HUES6 (cell line): ENCODE measurements around the gene DAB2IP.

Source experiments
- H3K27ac ChIP-seq: 2 replicates; pipeline ENCODE4 v1.7.0; 2013; ENCODE audit warnings: low read depth, mild to moderate bottlenecking, low read length, inconsistent platforms
- H3K27me3 ChIP-seq: 2 replicates; pipeline ENCODE4 v1.6.1; 2013; ENCODE audit warnings: low read length; ENCODE audit not compliant: control insufficient read depth, insufficient read depth
- H3K36me3 ChIP-seq: 2 replicates; pipeline ENCODE4 v1.6.1; 2013; ENCODE audit warnings: low read length; ENCODE audit not compliant: control insufficient read depth, insufficient read depth
- H3K4me1 ChIP-seq: 2 replicates; pipeline ENCODE4 v1.6.1; 2013; ENCODE audit warnings: low read length; ENCODE audit not compliant: control insufficient read depth, insufficient read depth
- H3K4me3 ChIP-seq: 2 replicates; pipeline ENCODE4 v1.5.1; 2013; ENCODE audit warnings: low read depth, low read length
- H3K9ac ChIP-seq: one replicate; pipeline ENCODE4 v1.6.1; 2013; ENCODE audit warnings: mild to moderate bottlenecking, low read length
- H3K9me3 ChIP-seq: 2 replicates; pipeline ENCODE4 v1.6.1; 2013; ENCODE audit warnings: low read depth, low read length; ENCODE audit not compliant: control insufficient read depth, insufficient read depth

DAB2IP gene

DNA sequence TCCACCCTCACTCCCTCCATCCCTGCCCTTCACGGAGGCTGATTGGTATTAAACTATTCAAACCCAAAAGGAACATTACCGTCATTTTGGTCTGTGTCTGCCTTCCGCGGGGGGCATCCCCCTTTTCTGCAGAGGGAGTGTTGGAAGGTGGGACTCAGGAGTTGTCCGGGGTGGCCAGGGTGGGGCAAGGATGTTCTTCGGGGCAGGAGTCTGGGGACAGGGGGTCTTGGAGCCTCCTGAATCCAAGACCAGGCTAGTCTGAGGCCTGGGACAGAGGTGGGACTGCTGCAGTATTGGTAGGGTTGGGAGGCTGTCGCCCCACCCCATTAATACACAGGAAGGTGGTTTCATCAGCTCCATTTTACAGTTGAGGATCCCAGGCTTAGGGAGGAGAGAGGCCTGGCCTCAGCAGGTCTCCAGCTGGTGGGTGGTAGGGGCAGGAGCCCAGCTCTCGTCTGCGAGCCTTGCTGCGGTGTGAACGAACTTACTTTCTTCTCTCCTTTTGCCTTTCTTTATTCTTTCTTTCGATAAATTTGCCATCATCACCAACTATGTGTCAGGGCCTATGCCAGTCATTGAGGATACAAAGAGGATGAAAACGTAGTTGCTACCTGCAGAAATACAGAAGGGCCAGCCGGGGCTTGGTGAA is 33.8 kb downstream of the DAB2IP start:
- H3K27ac ChIP-seq: no peak overlapping the region
- H3K4me1 ChIP-seq: peaks cover 14% of the 10 kb centered on the region
- no peak overlapping the region for H3K9ac ChIP-seq
- H3K4me3 ChIP-seq: no peak overlapping the region
- peaks cover 11% of the 10 kb centered on the region; the same call in 1 of the 2 replicates for H3K36me3 ChIP-seq
- no peaks in the 10 kb centered on the region for H3K27me3 ChIP-seq
- H3K9me3 ChIP-seq: no peaks in the 10 kb centered on the region

DNA sequence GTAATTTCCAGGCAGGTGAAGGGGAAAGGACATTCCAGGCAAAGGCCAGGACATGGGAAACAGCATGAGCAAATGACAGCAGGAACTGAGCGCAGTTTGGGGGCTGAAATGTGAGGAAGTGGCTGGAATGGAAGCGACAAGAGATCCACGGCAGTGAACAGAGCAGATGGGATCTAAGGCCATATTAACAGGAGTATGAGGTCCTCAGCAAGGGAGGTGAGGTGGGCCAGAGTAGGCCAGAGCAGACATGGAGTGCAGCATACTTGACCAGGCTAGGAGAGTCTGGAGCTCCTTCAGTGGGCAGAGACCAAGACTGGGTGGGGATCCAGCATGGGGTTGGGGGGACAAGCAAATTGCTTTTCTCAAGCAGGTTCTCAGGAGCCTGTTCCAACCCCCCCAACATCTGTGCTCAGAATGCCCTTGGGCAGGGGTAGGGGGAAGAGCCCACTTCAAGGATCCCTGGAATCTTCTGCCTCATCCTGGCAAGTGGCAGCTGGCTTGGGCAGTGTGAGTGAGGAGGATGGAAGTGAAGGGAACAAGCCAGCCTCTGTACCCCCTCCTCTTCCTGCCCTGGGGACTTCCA is 34.5 kb downstream of the DAB2IP start:
- Histone ChIP-seq H3K4me3 (no peak overlapping the region), H3K36me3 (peaks cover 11% of the 10 kb centered on the region; the same call in 1 of the 2 replicates), H3K4me1 (peaks cover 20% of the 10 kb centered on the region), H3K27me3 (no peaks in the 10 kb centered on the region), H3K9me3 (no peaks in the 10 kb centered on the region), H3K9ac (no peak overlapping the region), H3K27ac (no peak overlapping the region)

DNA sequence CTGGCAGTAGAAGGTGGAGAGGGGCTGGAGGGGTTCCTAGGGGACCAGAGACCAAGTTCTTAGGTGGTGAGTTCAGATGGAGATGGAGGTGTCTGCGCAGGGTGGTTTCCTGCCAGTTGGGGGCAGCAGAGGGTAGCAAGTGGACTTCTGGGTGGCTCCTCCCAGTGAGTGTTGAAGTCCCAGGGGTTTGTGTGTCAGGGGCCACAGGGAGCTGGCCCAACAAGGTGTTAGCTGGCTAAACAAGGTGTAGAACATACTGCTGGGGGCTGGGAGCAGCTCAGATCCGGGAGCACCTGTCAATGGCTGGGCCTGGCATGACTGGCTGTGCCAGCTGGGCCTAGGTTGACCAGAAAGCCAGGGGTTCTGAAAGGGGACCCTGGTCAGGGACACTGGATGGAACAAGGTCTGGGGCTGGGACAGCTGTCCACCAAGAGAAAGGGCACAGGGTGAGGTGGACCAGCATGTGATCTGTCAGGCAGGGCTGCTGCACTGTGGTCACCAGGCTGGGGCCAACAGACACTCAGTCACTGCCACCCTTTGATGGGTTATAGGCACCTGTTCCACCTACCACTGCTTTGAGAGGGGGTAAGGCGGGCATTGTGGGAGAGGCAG is 35.6 kb downstream of the DAB2IP start:
- H3K4me1 ChIP-seq: peaks cover 31% of the 10 kb centered on the region
- no peaks in the 10 kb centered on the region for H3K9me3 ChIP-seq
- no peak overlapping the region for H3K27ac ChIP-seq
- H3K36me3 ChIP-seq: peaks cover 7% of the 10 kb centered on the region; the same call in 1 of the 2 replicates
- H3K27me3 ChIP-seq: no peaks in the 10 kb centered on the region
- no peak overlapping the region for H3K4me3 ChIP-seq
- H3K9ac ChIP-seq: no peak overlapping the region

DNA sequence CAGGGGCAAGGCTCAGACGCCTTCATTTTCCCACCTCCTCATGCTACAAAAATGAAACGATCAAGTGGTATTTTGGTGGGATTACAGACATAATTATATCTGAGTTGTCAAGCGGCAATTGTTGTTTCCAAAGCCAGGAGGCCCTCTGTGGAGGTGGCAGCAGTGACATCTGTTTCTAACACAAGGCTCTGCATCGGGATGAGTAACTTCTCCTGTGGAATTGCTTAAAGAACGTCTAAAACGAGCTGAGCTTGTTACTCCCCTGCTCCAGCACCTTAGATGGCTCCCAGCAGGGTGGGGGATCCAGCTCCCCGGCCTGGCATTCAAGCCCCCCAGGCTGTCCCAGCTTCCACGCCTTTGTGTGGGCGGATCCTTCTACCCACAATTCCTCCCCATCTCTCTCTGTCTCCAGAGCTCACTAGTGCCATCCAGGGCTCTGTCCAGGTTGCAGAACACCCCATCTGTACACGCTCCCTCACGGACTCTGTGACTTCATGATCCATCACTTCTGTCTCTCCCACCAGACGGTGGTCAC is 36.8 kb downstream of the DAB2IP start:
- H3K27ac ChIP-seq: no peak overlapping the region
- peaks cover 41% of the 10 kb centered on the region for H3K4me1 ChIP-seq
- 0 out of 2 replicates have a peak, but pooled peaks cover under 1% of the 10 kb centered on the region for H3K27me3 ChIP-seq
- no peak overlapping the region for H3K9ac ChIP-seq
- 0 out of 2 replicates have a peak, but pooled peaks cover 3% of the 10 kb centered on the region for H3K36me3 ChIP-seq
- H3K9me3 ChIP-seq: no peaks in the 10 kb centered on the region
- no peak overlapping the region for H3K4me3 ChIP-seq

DNA sequence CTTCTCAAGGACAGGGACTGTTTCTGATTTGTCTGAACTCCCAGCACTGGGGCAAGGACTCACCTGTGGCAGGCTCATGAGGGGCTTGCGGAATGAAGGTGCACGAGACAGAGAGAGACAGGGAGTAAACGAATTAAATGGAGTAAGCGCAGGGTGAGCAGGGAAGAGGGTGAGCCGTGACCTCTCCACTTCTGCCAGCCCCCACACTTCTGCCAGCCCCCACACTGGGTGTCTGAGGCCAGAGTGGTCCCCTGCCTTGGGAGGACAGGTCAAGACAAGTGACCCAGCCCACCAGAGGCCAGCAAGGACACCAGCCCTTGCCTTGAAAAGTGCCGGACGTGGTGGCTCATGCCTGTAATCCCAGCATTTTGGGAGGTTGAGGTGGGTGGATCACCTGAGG is 37.2 kb downstream of the DAB2IP start:
- H3K9ac ChIP-seq: no peak overlapping the region
- peaks cover 41% of the 10 kb centered on the region for H3K4me1 ChIP-seq
- H3K27me3 ChIP-seq: peaks cover 5% of the 10 kb centered on the region
- H3K36me3 ChIP-seq: 0 out of 2 replicates have a peak, but pooled peaks cover 3% of the 10 kb centered on the region
- H3K27ac ChIP-seq: no peak overlapping the region
- no peaks in the 10 kb centered on the region for H3K9me3 ChIP-seq
- H3K4me3 ChIP-seq: no peak overlapping the region

DNA sequence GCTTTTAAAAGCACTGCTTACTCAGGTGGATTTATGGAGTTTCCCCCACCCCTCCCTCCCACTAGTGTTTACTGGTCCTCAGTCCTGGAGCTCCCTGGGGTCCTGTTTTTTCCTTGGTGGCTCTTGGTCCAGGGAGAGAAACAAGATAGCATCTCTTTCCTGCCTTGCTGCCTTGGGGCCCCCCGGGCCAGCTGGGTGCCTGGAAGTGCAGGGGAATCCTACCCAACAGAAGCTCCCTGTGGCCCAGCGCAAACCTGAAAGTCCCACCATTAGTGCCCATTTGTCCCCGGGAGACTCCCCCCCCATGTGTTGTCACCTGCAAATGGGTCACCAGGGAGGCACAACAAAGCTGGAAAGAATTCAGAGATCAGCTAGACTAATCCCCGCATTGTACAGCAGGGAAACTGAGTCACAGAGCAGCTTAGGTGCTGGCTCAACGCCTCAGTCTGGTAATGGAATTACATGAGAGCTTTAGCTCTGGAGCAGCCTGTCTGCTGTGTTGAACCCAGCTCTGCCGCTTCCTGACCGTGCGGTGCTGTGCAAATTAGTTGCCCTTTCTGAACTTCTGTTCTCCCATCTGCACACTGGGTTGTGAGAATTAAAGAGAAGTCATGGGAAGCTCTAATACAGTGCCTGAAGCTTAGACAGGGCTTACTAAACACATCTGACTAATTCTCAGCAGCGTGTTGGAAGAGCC is 38.2 kb downstream of the DAB2IP start:
- Histone ChIP-seq H3K27ac (no peak overlapping the region), H3K4me1 (peaks cover 35% of the 10 kb centered on the region), H3K27me3 (peaks cover 12% of the 10 kb centered on the region), H3K36me3 (0 out of 2 replicates have a peak, but pooled peaks cover 3% of the 10 kb centered on the region), H3K9ac (no peak overlapping the region), H3K4me3 (no peak overlapping the region), H3K9me3 (no peaks in the 10 kb centered on the region)

DNA sequence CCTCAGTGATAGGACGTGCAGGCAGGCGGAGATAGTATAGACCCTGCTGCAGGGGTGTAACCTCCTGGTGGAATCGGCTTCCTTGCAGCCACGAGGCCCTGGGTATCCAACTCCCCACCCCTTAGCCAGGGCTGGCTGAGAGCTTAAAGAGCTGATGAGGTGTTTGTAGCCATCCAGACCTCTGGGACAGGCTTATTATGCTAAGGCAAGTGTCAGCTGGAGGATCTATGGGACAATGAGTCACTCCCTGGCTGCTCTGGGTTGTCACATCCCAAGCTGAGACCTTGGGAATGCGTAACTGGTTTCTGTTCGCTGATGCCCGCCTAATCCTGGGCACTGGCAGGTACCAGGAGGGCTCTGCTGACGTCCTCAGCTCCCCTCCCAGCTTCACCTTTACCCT is 38.9 kb downstream of the DAB2IP start:
- peaks cover 35% of the 10 kb centered on the region for H3K4me1 ChIP-seq
- H3K27me3 ChIP-seq: peaks cover 12% of the 10 kb centered on the region
- no peak overlapping the region for H3K4me3 ChIP-seq
- no peak overlapping the region for H3K27ac ChIP-seq
- H3K9ac ChIP-seq: no peak overlapping the region
- H3K36me3 ChIP-seq: 0 out of 2 replicates have a peak, but pooled peaks cover 3% of the 10 kb centered on the region
- no peaks in the 10 kb centered on the region for H3K9me3 ChIP-seq

DNA sequence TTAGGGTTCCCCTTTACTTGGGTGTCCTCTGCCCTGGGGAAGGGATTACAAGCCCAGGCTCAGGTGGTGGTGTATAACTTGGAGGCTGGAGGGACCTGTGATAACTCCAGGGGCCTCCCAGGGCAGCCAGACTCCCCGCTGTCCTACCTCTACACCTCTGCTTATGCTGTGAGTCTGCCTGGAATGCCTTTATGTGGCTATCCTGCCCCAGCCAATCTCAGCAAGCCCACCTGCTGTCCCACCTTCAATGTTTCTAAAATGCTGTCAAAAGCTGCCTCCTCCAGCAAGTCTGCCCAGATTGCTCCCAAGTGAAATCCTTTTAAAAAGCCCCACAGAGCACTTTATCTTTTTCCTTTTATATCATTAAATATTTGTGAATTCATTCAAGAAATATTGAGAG is 39.3 kb downstream of the DAB2IP start:
- Histone ChIP-seq H3K4me1 (peaks cover 35% of the 10 kb centered on the region), H3K27ac (no peak overlapping the region), H3K4me3 (no peak overlapping the region), H3K9ac (no peak overlapping the region), H3K36me3 (0 out of 2 replicates have a peak, but pooled peaks cover 3% of the 10 kb centered on the region), H3K9me3 (no peaks in the 10 kb centered on the region), H3K27me3 (peaks cover 12% of the 10 kb centered on the region)

DNA sequence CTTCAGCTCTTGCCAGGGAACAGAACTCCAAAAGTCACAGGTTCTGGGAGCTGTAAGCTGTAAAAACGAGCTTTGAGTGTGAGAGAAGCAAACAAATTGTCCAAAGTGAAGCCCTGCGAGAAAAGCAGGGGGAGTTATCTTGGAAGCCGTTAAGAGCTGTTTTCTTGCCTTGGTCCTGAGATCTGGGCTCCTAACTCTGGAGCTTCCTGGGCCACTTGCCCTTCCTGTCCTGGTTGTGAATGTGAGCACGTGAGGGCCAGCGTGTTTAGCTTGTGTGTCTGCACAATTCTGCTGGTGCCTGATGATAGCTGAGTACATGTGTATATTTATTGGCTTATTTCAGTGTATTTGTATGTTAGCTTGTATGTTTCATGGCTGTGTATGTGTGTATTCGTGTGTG is 40.5 kb downstream of the DAB2IP start:
- peaks cover 35% of the 10 kb centered on the region for H3K4me1 ChIP-seq
- H3K36me3 ChIP-seq: 0 out of 2 replicates have a peak, but pooled peaks cover 3% of the 10 kb centered on the region
- H3K9ac ChIP-seq: peak overlapping the region; percentile 14
- no peak overlapping the region; the same call in 1 of the 2 replicates for H3K4me3 ChIP-seq
- no peaks in the 10 kb centered on the region for H3K9me3 ChIP-seq
- H3K27me3 ChIP-seq: peaks cover 19% of the 10 kb centered on the region
- no peak overlapping the region for H3K27ac ChIP-seq

DNA sequence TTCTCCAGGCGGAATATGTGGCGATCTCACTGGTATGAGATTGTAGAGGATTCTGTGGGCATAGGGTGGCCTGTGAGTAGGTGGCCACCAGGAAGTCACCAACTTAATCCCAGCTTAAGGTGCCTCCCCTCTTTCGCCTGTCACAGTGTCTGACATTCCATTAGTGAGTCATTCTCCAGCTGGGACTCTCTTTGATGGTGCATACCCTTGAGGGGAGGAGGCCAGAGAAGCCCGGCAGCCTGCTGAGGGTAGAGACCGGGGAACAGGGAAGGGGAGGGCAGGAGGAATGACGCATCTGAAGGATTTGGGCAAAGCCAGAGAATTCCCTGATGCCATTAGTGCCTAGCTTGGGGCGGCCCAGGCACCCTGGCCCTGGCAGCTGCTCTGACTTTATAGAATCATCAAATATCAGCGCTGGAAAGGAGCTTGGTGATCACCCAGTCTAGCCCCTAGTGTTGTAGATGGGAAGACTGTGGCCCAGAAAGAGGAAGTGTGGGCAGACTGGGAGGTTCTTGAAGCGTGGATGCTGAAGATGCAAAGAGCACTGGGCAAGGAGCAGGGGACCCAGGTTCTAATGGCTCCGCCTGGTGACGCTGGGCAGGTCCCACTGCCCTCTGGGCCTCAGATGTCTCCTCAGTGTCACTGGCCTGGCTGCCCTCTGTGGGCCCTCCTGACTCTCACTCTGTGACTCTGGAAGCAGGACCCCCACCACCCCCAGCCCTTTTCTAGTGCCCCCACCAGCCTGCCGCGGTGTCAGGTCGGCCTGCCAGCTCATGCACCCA is 41.4 kb downstream of the DAB2IP start:
- Histone ChIP-seq H3K4me3 (no peak overlapping the region; the same call in 1 of the 2 replicates), H3K36me3 (0 out of 2 replicates have a peak, but pooled peaks cover 3% of the 10 kb centered on the region), H3K4me1 (peaks cover 35% of the 10 kb centered on the region), H3K27me3 (peaks cover 26% of the 10 kb centered on the region), H3K9ac (no peak overlapping the region), H3K9me3 (no peaks in the 10 kb centered on the region), H3K27ac (no peak overlapping the region)
